ENCODE data around the gene SEMA3F. TPM values are rescaled to one million over a fixed set of nuclear protein-coding genes. Genes with fewer than 3 reads are reported as not detected.
"Not testable (repeated sequence)": the region's sequence is repeated elsewhere in the genome, so short reads cannot be mapped to it uniquely, and the experiment has no call there.

SEMA3F gene
- total RNA-seq, 1 donor: 3.5 TPM

DNA sequence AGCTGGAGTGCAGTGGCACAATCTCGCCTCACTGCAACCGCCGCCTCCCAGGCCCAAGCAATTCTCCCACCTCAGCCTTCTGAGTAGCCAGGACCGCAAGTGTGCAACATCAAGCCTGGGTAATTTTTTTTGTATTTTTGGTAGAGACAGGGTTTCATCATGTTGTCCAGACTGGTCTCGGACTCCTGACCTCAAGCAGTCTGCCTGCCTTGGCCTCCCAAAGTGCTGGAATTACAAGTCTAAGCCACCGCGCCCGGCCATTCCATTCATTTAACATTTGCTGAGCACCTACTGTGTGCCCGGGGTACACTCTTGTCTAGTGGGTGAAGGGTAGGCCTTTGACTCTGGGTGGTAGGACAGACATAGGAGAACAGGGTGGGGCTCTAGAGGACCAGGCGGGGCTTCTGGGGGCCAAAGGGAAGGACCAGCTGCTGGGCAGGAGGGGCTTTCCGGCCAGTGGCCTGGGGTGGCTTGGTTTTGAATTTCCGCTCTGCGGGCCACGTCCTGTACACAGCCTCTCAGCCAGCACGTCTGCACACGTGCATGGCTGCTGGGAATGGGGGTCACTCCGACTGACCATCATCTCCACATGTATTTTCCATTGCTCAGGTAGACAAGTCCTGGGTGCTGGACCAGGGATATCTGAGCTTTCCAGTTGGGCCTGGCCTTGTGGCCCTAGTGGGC lies 52.4 kb downstream of the SEMA3F start:
- no peak for DNase-seq (ENCODE audit: low read depth)
- TF ChIP-seq, protein P1, sequence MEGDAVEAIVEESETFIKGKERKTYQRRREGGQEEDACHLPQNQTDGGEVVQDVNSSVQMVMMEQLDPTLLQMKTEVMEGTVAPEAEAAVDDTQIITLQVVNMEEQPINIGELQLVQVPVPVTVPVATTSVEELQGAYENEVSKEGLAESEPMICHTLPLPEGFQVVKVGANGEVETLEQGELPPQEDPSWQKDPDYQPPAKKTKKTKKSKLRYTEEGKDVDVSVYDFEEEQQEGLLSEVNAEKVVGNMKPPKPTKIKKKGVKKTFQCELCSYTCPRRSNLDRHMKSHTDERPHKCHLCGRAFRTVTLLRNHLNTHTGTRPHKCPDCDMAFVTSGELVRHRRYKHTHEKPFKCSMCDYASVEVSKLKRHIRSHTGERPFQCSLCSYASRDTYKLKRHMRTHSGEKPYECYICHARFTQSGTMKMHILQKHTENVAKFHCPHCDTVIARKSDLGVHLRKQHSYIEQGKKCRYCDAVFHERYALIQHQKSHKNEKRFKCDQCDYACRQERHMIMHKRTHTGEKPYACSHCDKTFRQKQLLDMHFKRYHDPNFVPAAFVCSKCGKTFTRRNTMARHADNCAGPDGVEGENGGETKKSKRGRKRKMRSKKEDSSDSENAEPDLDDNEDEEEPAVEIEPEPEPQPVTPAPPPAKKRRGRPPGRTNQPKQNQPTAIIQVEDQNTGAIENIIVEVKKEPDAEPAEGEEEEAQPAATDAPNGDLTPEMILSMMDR (IDR thresholded peaks at IDR 0.05; ENCODE audit: insufficient read depth, low read length): no peak
- no peak overlapping the region for H3K4me3 ChIP-seq (ENCODE audit: low read depth, low read length)

DNA sequence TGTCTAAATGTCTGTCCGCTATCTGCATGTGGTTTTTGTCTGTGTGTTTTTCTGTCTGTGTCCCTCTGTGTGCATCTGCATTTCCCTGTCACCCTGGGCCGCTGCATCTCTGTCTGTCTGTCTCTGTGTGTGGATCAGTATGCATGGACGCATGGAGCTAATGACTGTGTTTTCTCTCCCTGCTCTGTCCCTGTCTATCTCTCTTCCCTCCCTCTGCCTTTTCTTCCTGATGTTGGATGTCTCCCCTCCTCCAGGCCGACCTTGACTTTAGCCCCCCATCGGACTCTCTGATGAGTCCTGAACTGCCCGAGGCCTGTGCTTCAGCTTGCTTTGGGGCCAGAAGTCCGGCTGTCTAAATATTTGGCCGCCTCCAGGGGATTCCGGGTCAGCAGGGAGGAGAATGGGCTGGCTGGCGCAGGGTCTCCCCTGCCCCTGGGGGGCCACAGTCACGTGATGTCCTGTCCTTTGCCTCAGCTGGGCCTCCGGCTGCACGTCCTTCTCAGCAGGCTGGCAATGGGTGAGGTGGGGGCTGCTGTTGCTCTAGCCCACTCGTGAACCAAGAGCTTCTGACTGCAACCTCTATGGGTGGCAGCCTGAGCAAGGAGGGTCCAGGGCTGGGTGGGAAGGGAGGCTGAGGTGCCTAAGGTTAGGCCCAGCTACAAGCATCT lies 53.7 kb downstream of the SEMA3F start:
- TF ChIP-seq, protein P1 (IDR thresholded peaks at IDR 0.05; ENCODE audit: insufficient read depth, low read length): no peak
- no peak for DNase-seq (ENCODE audit: low read depth)
- H3K4me3 ChIP-seq (ENCODE audit: low read depth, low read length): no peak overlapping the region

DNA sequence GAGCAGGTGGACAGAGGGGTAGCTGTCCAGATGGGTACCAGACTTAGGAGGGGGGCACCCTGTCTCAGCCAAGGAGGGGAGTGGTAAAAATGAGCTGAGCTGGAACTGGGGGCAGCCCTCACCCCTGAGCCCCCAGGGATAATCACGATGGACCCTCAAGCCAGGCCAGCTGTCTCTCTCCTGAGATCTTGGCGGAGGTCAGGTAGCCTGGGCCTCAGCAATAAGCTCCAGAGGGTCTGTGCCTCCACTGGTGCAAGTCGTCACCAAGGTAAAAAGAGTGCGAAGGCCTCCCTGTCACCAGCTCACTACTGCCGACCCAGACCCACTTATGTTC lies 55.0 kb downstream of the SEMA3F start:
- no peak overlapping the region for H3K4me3 ChIP-seq (ENCODE audit: low read depth, low read length)
- DNase-seq (ENCODE audit: low read depth): no peak
- TF ChIP-seq, protein P1 (IDR thresholded peaks at IDR 0.05; ENCODE audit: insufficient read depth, low read length): no peak

DNA sequence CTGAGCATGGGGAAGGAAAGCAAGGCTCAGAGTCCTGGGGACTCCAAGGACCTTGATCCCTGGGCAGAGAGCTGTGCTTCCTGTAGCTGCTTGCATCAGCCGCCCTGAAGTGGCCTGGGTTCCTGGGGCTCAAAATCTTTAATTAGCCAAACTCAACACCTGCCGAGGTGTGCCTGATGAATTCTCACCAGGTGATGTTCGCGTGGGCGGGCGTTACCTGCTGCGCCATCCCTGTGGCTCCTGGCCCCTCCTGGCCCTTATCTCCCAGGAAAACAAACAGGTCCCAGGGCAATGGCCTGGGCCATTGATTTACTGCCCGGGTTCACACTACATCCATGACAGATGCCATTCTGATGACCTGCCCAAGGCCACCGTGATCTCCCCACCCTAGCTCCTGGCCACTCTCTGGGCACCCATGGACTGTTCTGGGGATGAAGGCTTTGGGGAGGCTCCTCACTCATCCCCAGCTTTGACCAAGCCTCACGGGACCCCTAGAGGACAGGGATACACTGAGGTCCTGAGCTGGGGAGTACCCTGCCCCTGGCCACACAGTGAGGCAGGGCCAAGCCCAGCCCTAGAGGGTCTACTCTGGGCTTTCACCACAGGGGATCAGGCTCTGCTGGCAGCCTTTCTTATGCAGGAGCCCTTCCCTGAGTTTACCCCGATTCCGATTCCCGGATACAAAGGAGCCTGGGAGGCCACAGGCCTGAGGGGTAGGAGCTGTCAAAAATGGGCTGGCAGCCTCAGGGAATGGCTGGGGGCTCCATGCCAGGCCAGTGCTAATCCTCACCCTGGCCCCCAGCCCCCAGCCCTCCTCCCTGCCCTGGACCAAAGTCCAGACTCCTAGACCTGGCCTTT lies 55.6 kb downstream of the SEMA3F start:
- H3K4me3 ChIP-seq (ENCODE audit: low read depth, low read length): no peak overlapping the region
- TF ChIP-seq, protein P1 (IDR thresholded peaks at IDR 0.05; ENCODE audit: insufficient read depth, low read length): no peak
- no peak for DNase-seq (ENCODE audit: low read depth)

DNA sequence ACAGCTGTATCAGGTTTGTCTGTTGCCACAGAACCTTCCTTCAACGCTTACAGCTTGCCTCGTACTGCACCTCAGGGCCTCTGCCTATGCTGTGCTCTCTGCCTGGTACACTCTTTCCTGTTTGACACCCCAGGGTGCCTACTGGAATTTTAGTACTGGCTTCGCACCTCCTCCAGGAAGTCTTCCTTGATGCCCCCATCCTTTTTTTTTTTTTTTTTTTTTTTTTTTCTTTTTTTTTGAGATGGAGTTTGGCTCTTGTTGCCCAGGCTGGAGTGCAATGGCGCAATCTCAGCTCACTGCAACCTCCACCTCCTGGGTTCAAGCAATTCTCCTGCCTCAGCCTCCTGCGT lies 56.2 kb downstream of the SEMA3F start:
- not testable (repeated sequence) for DNase-seq (ENCODE audit: low read depth); H3K4me3 ChIP-seq (ENCODE audit: low read depth, low read length)

DNA sequence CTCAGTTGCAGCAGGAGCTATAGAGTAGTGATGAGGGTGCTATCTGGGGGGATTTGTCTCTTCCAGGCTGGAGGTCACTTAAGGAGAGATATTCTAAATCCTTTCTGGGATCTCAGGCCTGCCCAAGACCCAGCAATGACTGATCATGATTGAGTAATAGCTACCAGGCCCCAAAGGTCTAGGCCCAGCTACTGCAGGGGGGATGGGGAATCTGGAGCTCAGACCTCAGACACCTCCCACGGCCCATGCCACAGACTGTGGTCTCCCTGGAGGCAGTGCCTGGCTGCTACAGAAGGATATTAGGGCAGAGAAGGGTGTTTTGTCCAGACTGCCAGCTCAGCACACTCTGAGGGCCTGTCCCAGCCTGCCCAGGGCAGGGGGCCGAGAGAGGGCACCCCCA lies 56.8 kb downstream of the SEMA3F start:
- TF ChIP-seq, protein P1 (IDR thresholded peaks at IDR 0.05; ENCODE audit: insufficient read depth, low read length): no peak
- no peak overlapping the region for H3K4me3 ChIP-seq (ENCODE audit: low read depth, low read length)
- DNase-seq (ENCODE audit: low read depth): peak; percentile 9

DNA sequence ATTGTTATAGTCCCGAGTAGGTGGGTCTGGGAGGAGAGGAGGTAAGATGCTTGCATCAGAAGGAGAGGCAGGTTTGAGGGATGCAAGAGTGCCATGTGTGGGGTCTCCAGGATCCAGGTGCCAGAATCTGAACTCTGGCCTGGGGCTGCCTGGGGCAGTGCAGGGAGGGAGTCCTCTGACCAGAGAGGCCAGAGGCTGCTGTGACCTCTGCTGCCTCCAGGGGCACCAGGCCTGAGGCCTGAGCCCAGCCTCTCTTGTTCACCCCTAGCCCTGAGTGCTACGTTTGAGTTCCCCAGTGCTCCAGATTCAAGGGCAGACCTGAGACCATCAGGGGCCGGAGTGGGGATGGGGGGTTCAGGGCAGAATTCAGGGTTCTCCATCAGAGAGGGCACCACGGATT lies 57.4 kb downstream of the SEMA3F start:
- TF ChIP-seq, protein P1 (IDR thresholded peaks at IDR 0.05; ENCODE audit: insufficient read depth, low read length): peak; percentile 2
- no peak overlapping the region for H3K4me3 ChIP-seq (ENCODE audit: low read depth, low read length)
- DNase-seq (ENCODE audit: low read depth): no peak
